GM18873 (cell line): ENCODE measurements around the gene EGFR.

ENCODE experiments used
- ATAC-seq: cut with Tn5 transposase; IDR thresholded peaks from one replicate; pipeline ENCODE4 v1.9.1; 2021; ENCODE audit warnings: mild to moderate bottlenecking, moderate library complexity, moderate number of reproducible peaks; ENCODE audit not compliant: unreplicated experiment, low FRiP score

Gene EGFR

GRCh38 chr7:55233001-55233400 is 214.2 kb downstream of the EGFR start:
- no peak for ATAC-seq

- no peak for ATAC-seq
These were observed 215.6 kb downstream of the EGFR start for GRCh38 chr7:55234408-55234807.

GRCh38 chr7:55235115-55235514 is 216.3 kb downstream of the EGFR start:
- ATAC-seq, result no peak

GRCh38 chr7:55235801-55236200 is 217.0 kb downstream of the EGFR start:
- ATAC-seq, result no peak

- no peak for ATAC-seq
These were observed 217.7 kb downstream of the EGFR start for GRCh38 chr7:55236476-55236875.

- no peak for ATAC-seq
These were observed 218.5 kb downstream of the EGFR start for GRCh38 chr7:55237156-55237893.

GRCh38 chr7:55239406-55239805 is 220.6 kb downstream of the EGFR start:
- no peak for ATAC-seq

GRCh38 chr7:55240418-55241142 is 221.8 kb downstream of the EGFR start:
- no peak for ATAC-seq

- no peak for ATAC-seq
These were observed 223.1 kb downstream of the EGFR start for GRCh38 chr7:55241958-55242357.

GRCh38 chr7:55242613-55243012 is 223.8 kb downstream of the EGFR start:
- no peak for ATAC-seq

- no peak for ATAC-seq
These were observed 225.4 kb downstream of the EGFR start for GRCh38 chr7:55244006-55244745.

GRCh38 chr7:55245271-55245723 is 226.5 kb downstream of the EGFR start:
- ATAC-seq, result no peak

- ATAC-seq, result no peak
These were observed 227.4 kb downstream of the EGFR start for GRCh38 chr7:55246171-55246570.

- no peak for ATAC-seq
These were observed 228.6 kb downstream of the EGFR start for GRCh38 chr7:55247428-55247827.

GRCh38 chr7:55248526-55248925 is 229.7 kb downstream of the EGFR start:
- no peak for ATAC-seq

- ATAC-seq, result no peak
These were observed 230.5 kb downstream of the EGFR start for GRCh38 chr7:55249332-55249731.

- no peak for ATAC-seq
These were observed 231.5 kb downstream of the EGFR start for GRCh38 chr7:55250313-55250712.

GRCh38 chr7:55251313-55251712 is 232.5 kb downstream of the EGFR start:
- ATAC-seq, result no peak

GRCh38 chr7:55251911-55252310 is 233.1 kb downstream of the EGFR start:
- no peak for ATAC-seq

GRCh38 chr7:55252386-55252785 is 233.6 kb downstream of the EGFR start:
- no peak for ATAC-seq

GRCh38 chr7:55253188-55253587 is 234.4 kb downstream of the EGFR start:
- ATAC-seq, result no peak
